GM23338 (cell line): ENCODE data around the gene FRMD4A.

Experiments used
- CREB1 ChIP-seq: fragments of 250-450 bp; sonication (Bioruptor Pico); IDR thresholded peaks from 2 replicates; pipeline ENCODE4 v1.5.0; 2020; ENCODE audit warnings: low read depth, mild to moderate bottlenecking, moderate library complexity
- CTCF ChIP-seq, 2 experiments: fragments of 200-600 bp in 1 of 2; sonication (generic) in 1 of 2; conservative IDR thresholded peaks; 2 replicates each; pipeline versions ENCODE4 v1.5.1 to v1.6.1; 2016 to 2017; ENCODE audit warnings: antibody characterized with exemption in 2 of 2, low read depth in 2 of 2, mild to moderate bottlenecking in 2 of 2, moderate library complexity in 1 of 2
- ETS1 ChIP-seq: IDR thresholded peaks from 2 replicates; pipeline ENCODE4 v1.6.1; 2016; ENCODE audit warnings: antibody characterized with exemption
- EZH2 ChIP-seq: fragments of 200-600 bp; sonication (generic); IDR thresholded peaks from one replicate; pipeline ENCODE4 v1.8.0; 2017; ENCODE audit warnings: antibody characterized with exemption, mild to moderate bottlenecking, low read depth; ENCODE audit not compliant: unreplicated experiment
- EZH2phosphoT487 ChIP-seq: fragments of 200-600 bp; sonication (generic); IDR thresholded peaks from one replicate; pipeline ENCODE4 v1.8.1; 2018; ENCODE audit warnings: antibody characterized with exemption; ENCODE audit not compliant: unreplicated experiment
- JUNB ChIP-seq: IDR thresholded peaks from one replicate; pipeline ENCODE4 v1.6.1; 2016; ENCODE audit warnings: antibody characterized with exemption; ENCODE audit not compliant: unreplicated experiment
- NANOG ChIP-seq: IDR thresholded peaks from 2 replicates; pipeline ENCODE4 v1.6.1; 2016; ENCODE audit warnings: antibody characterized with exemption, borderline replicate concordance
- POLR2AphosphoS5 ChIP-seq: IDR thresholded peaks from 2 replicates; pipeline ENCODE4 v1.6.1; 2016; ENCODE audit warnings: antibody characterized with exemption, low read depth
- REST ChIP-seq: IDR thresholded peaks from one replicate; pipeline ENCODE4 v1.6.1; 2018; ENCODE audit warnings: antibody characterized with exemption; ENCODE audit not compliant: unreplicated experiment
- STAT1 ChIP-seq: IDR thresholded peaks from one replicate; pipeline ENCODE4 v1.6.1; 2016; ENCODE audit warnings: antibody characterized with exemption; ENCODE audit not compliant: unreplicated experiment
- ZNF114 ChIP-seq: fragments of 250-450 bp; sonication (Bioruptor Pico); IDR thresholded peaks from 2 replicates; pipeline ENCODE4 v1.5.0; 2020; ENCODE audit warnings: mild to moderate bottlenecking, moderate library complexity
- ZNF331 ChIP-seq: fragments of 250-450 bp; sonication (Bioruptor Pico); IDR thresholded peaks from 2 replicates; pipeline ENCODE4 v1.5.0; 2020; ENCODE audit warnings: low read depth, mild to moderate bottlenecking, moderate library complexity
- ZNF462 ChIP-seq: fragments of 250-450 bp; sonication (Bioruptor Pico); IDR thresholded peaks from 2 replicates; pipeline ENCODE4 v1.5.0; 2020; ENCODE audit warnings: mild to moderate bottlenecking, moderate library complexity

GRCh38 chr10:14332903-14333302 is 2.2 kb upstream of the FRMD4A start:
- TF ChIP-seq CTCF (conservative IDR thresholded peaks at IDR 0.05; ENCODE audit: low read depth in 2 of 2) = no peak
- no peak for TF ChIP-seq REST
- no peak for TF ChIP-seq EZH2
- no peak for TF ChIP-seq ETS1
- TF ChIP-seq CREB1 (CRISPR knock-in tag) = no peak
- TF ChIP-seq ZNF114 (CRISPR knock-in tag) = no peak
- TF ChIP-seq EZH2phosphoT487 = no peak
- TF ChIP-seq ZNF331 (CRISPR knock-in tag) = no peak
- no peak for TF ChIP-seq POLR2AphosphoS5
- TF ChIP-seq STAT1 = no peak
- TF ChIP-seq NANOG = no peak
- TF ChIP-seq JUNB = no peak
- no peak for TF ChIP-seq ZNF462 (CRISPR knock-in tag)
